ENCODE measurements around the gene TBCEL. TPM values are rescaled to one million over a fixed set of nuclear protein-coding genes. Genes with fewer than 3 reads are reported as not detected.
"Not testable (repeated sequence)": the region's sequence is repeated elsewhere in the genome, so short reads cannot be mapped to it uniquely, and the experiment has no call there.

The TBCEL gene
- total RNA-seq, 2 experiments from 2014 or later, result 6.8 to 7.2 TPM

- no peaks in the 10 kb centered on the region for H3K36me3 Mint-ChIP-seq (ENCODE audit: low read depth)
- no peak overlapping the region for H3K27ac Mint-ChIP-seq
- H3K9me3 Mint-ChIP-seq, result peaks cover 4% of the 10 kb centered on the region
- H3K27me3 Mint-ChIP-seq, result peaks cover 27% of the 10 kb centered on the region
- ChIA-PET CTCF (no interaction called here), POLR2A (no interaction called here)
- intact Hi-C loops (cut with micrococcal nuclease), result no loop called here
- H3K4me3 Mint-ChIP-seq, result no peak overlapping the region
- no peak for ATAC-seq
- no peaks in the 10 kb centered on the region for H3K4me1 Mint-ChIP-seq (ENCODE audit: low read depth)
- no peak for TF ChIP-seq CTCF (IDR thresholded peaks at IDR 0.05)
- no peak for DNase-seq
Measured at GRCh38 chr11:121006922-121007321, 17.0 kb upstream of the TBCEL start.

- ATAC-seq, result no peak
- POLR2A ChIA-PET, result no interaction called here
- Mint-ChIP-seq H3K4me3 (no peak overlapping the region), H3K9me3 (peaks cover 4% of the 10 kb centered on the region), H3K36me3 (ENCODE audit: low read depth) (no peaks in the 10 kb centered on the region), H3K27me3 (peaks cover 27% of the 10 kb centered on the region), H3K27ac (no peak overlapping the region), H3K4me1 (ENCODE audit: low read depth) (no peaks in the 10 kb centered on the region)
- no peak for TF ChIP-seq CTCF (IDR thresholded peaks at IDR 0.05)
- intact Hi-C loops (cut with micrococcal nuclease), result no loop called here
- DNase-seq, result no peak
- CTCF ChIA-PET, result no interaction called here
Measured at GRCh38 chr11:121008551-121008950, 15.4 kb upstream of the TBCEL start.

- no peak for DNase-seq
- H3K9me3 Mint-ChIP-seq, result no peaks in the 10 kb centered on the region
- peaks cover 18% of the 10 kb centered on the region for H3K27me3 Mint-ChIP-seq
- H3K4me1 Mint-ChIP-seq (ENCODE audit: low read depth), result no peaks in the 10 kb centered on the region
- no peak overlapping the region for H3K27ac Mint-ChIP-seq
- no peak for ATAC-seq
- intact Hi-C loops (cut with micrococcal nuclease), result no loop called here
- H3K36me3 Mint-ChIP-seq (ENCODE audit: low read depth), result no peaks in the 10 kb centered on the region
- no peak overlapping the region for H3K4me3 Mint-ChIP-seq
- CTCF ChIA-PET, result no interaction called here
- POLR2A ChIA-PET, result no interaction called here
- TF ChIP-seq CTCF (IDR thresholded peaks at IDR 0.05), result no peak
Measured at GRCh38 chr11:121012091-121012490, 11.8 kb upstream of the TBCEL start.

GRCh38 chr11:121018746-121019145 lies 5.2 kb upstream of the TBCEL start:
- Mint-ChIP-seq H3K36me3 (ENCODE audit: low read depth) (no peaks in the 10 kb centered on the region), H3K4me1 (ENCODE audit: low read depth) (peaks cover under 1% of the 10 kb centered on the region), H3K9me3 (no peaks in the 10 kb centered on the region), H3K27me3 (peaks cover 3% of the 10 kb centered on the region), H3K27ac (no peak overlapping the region), H3K4me3 (no peak overlapping the region)
- ChIA-PET CTCF (interaction anchor here (1.1 to 1.4 kb wide), 2 partner anchors 21 to 176 kb away, joined by 3 read pairs; no protein-coding TSS in a partner anchor), POLR2A (no interaction called here)
- intact Hi-C loops (cut with micrococcal nuclease), result no loop called here
- no peak for TF ChIP-seq CTCF (IDR thresholded peaks at IDR 0.05)
- DNase-seq, result no peak
- no peak for ATAC-seq

GRCh38 chr11:121021718-121022117 lies 2.2 kb upstream of the TBCEL start:
- DNase-seq; H3K27ac Mint-ChIP-seq; H3K27me3 Mint-ChIP-seq; intact Hi-C loops (cut with micrococcal nuclease); H3K4me3 Mint-ChIP-seq; CTCF ChIA-PET; POLR2A ChIA-PET; H3K36me3 Mint-ChIP-seq (ENCODE audit: low read depth); ATAC-seq; H3K9me3 Mint-ChIP-seq: not testable (repeated sequence)
- H3K4me1 Mint-ChIP-seq (ENCODE audit: low read depth), result peaks cover 16% of the 10 kb centered on the region

- Mint-ChIP-seq H3K27me3 (no peaks in the 10 kb centered on the region), H3K4me1 (ENCODE audit: low read depth) (peaks cover 31% of the 10 kb centered on the region), H3K4me3 (peak overlapping the region; percentile 73), H3K9me3 (no peaks in the 10 kb centered on the region), H3K27ac (peak overlapping the region; percentile 47), H3K36me3 (ENCODE audit: low read depth) (no peaks in the 10 kb centered on the region)
- peak; percentile 9 for DNase-seq
- ChIA-PET POLR2A (interaction anchor here (1.3 kb wide), 1 partner anchor 42 kb away, joined by 3 read pairs; no protein-coding TSS in a partner anchor), CTCF (interaction anchor here (2.5 kb wide), 1 partner anchor 170 kb away, joined by 10 read pairs; no protein-coding TSS in a partner anchor)
- intact Hi-C loops (cut with micrococcal nuclease), result no loop called here
- no peak for ATAC-seq
- TF ChIP-seq CTCF (IDR thresholded peaks at IDR 0.05), result no peak
Measured at GRCh38 chr11:121024989-121025388, 1.1 kb downstream of the TBCEL start.

Data from activated CD8-positive, alpha-beta T cell treated with anti-CD3 and anti-CD28 coated beads for 36 hours (primary cell).